Nephron (organoid): ENCODE results near the gene NPW.
A peak's percentile ranks its signal among the peaks of the same experiment; 100 is the strongest.

ENCODE experiments used
- H3K27ac Mint-ChIP-seq, 3 experiments: 2 replicates each; pipeline ENCODE4 v1.8.0; 2020; ENCODE audit warnings: mixed read lengths in 3 of 3, mild to moderate bottlenecking in 2 of 3, moderate library complexity in 1 of 3
- H3K27me3 Mint-ChIP-seq: 2 replicates; pipeline ENCODE4 v1.8.0; 2021; ENCODE audit warnings: low read depth, mild to moderate bottlenecking, moderate library complexity, mixed read lengths
- H3K36me3 Mint-ChIP-seq: 2 replicates; pipeline ENCODE4 v1.8.0; 2020; ENCODE audit warnings: low read depth, mixed read lengths
- H3K4me1 Mint-ChIP-seq: 2 replicates; pipeline ENCODE4 v1.8.0; 2020; ENCODE audit warnings: mixed read lengths
- H3K4me3 Mint-ChIP-seq, 3 experiments: 2 replicates each; pipeline ENCODE4 v1.8.0; 2020; ENCODE audit warnings: mild to moderate bottlenecking in 3 of 3, mixed read lengths in 3 of 3, moderate library complexity in 2 of 3
- H3K9me3 Mint-ChIP-seq: 2 replicates; pipeline ENCODE4 v1.8.0; 2020; ENCODE audit warnings: mixed read lengths
- CTCF ChIP-seq, 3 experiments: fragments of 200-600 bp; sonication (generic); IDR thresholded peaks; one replicate each; pipeline ENCODE4 v1.5.0; 2021; ENCODE audit warnings: antibody characterized with exemption in 3 of 3; ENCODE audit not compliant: unreplicated experiment in 3 of 3

Gene NPW

GRCh38 chr16:1982991-1983543 lies 36.5 kb upstream of the NPW start:
- Mint-ChIP-seq H3K27ac (peak overlapping the region; percentile 24 to 76 (median 46)), H3K4me1 (peaks cover 25% of the 10 kb centered on the region), H3K36me3 (peaks cover 8% of the 10 kb centered on the region)

GRCh38 chr16:1983544-1984346 lies 35.8 kb upstream of the NPW start, which contains the start of gene GFER:
TSS of gene GFER (plus strand) at chr16:1984193. CDS start at chr16:1984219, 26 bp downstream.
- H3K9me3 Mint-ChIP-seq: no peaks in the 10 kb centered on the region
- peaks cover 29% of the 10 kb centered on the region for H3K4me1 Mint-ChIP-seq
- peak; percentile 26 to 57 (median 44) for TF ChIP-seq CTCF (IDR thresholded peaks at IDR 0.05; ENCODE audit: unreplicated experiment in 3 of 3)
- H3K36me3 Mint-ChIP-seq: peaks cover 12% of the 10 kb centered on the region
- peaks cover 61% of the 10 kb centered on the region for H3K27me3 Mint-ChIP-seq
- H3K27ac Mint-ChIP-seq: peak within 1 kb of the TSS; percentile 46 to 88 (median 57)
- H3K4me3 Mint-ChIP-seq: peak within 1 kb of the TSS; percentile 87 to 88 (median 87)

More at GRCh38 chr16:1982991-1983543, 36.5 kb upstream of the NPW start:
- Mint-ChIP-seq H3K4me3 (peak overlapping the region; percentile 80 to 88 (median 84)), H3K9me3 (no peaks in the 10 kb centered on the region), H3K27me3 (peaks cover 60% of the 10 kb centered on the region)
- TF ChIP-seq CTCF (IDR thresholded peaks at IDR 0.05; ENCODE audit: unreplicated experiment in 3 of 3): no peak

- peak overlapping the region; percentile 87 to 88 (median 87) for H3K4me3 Mint-ChIP-seq
- peak overlapping the region in 2 of 3 experiments; percentile 57 to 88 for H3K27ac Mint-ChIP-seq
- H3K36me3 Mint-ChIP-seq: peaks cover 13% of the 10 kb centered on the region
- peaks cover 66% of the 10 kb centered on the region for H3K27me3 Mint-ChIP-seq
- no peaks in the 10 kb centered on the region for H3K9me3 Mint-ChIP-seq
- peaks cover 34% of the 10 kb centered on the region for H3K4me1 Mint-ChIP-seq
- TF ChIP-seq CTCF (IDR thresholded peaks at IDR 0.05; ENCODE audit: unreplicated experiment in 3 of 3): no peak
Observed at GRCh38 chr16:1984347-1985225, 35.0 kb upstream of the NPW start.

DNA sequence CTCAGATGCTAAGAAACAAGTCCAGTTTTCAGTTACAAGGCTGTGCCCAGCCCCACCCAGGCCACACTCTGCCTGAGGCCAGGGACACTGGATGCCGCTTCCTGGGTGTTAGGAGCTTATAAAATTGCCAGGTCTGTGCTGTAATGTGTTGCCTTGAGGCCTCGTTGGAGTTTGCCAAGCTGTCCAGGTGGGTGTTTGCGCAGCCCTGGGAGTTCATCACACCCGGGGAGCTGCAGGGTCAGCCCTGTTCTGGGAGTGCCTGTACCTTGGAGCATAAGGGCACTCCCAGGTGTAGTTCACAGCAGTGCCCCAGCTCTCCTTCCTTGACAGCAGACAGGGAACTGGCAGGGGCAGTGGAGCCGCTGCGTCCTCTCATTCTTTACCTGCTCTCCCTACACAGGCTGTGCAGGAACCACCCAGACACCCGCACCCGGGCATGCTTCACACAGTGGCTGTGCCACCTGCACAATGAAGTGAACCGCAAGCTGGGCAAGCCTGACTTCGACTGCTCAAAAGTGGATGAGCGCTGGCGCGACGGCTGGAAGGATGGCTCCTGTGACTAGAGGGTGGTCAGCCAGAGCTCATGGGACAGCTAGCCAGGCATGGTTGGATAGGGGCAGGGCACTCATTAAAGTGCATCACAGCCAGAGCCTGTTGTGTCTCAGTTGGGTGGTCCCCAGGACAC lies 34.0 kb upstream of the NPW start:
- no peak for TF ChIP-seq CTCF (IDR thresholded peaks at IDR 0.05; ENCODE audit: unreplicated experiment in 3 of 3)
- Mint-ChIP-seq H3K27ac (peak overlapping the region in 1 of 3 experiments; percentile 88), H3K36me3 (peaks cover 13% of the 10 kb centered on the region), H3K4me1 (peaks cover 34% of the 10 kb centered on the region), H3K4me3 (peak overlapping the region; percentile 87 to 88 (median 87)), H3K27me3 (peaks cover 60% of the 10 kb centered on the region), H3K9me3 (no peaks in the 10 kb centered on the region)

- Mint-ChIP-seq H3K4me1 (peaks cover 25% of the 10 kb centered on the region), H3K4me3 (peak overlapping the region in 2 of 3 experiments; percentile 41 to 64), H3K27me3 (peaks cover 60% of the 10 kb centered on the region), H3K36me3 (peaks cover 13% of the 10 kb centered on the region), H3K9me3 (no peaks in the 10 kb centered on the region), H3K27ac (no peak overlapping the region)
- no peak for TF ChIP-seq CTCF (IDR thresholded peaks at IDR 0.05; ENCODE audit: unreplicated experiment in 3 of 3)
Observed at GRCh38 chr16:1987198-1987597, 32.4 kb upstream of the NPW start.
